Measurements from ENCODE around the gene ATRNL1. TPM values are rescaled to one million over a fixed set of nuclear protein-coding genes. Genes with fewer than 3 reads are reported as not detected.
A peak's percentile ranks its signal among the peaks of the same experiment; 100 is the strongest.

Gene ATRNL1
- total RNA-seq, 1 experiment from 2014 or later: 0.47 TPM

- no peak for DNase-seq (ENCODE audit: low read depth)
These were observed 790.2 kb downstream of the ATRNL1 start for GRCh38 chr10:115883372-115883771.

GRCh38 chr10:115884331-115884730 is 791.2 kb downstream of the ATRNL1 start:
- no peak for DNase-seq (ENCODE audit: low read depth)

- DNase-seq (ENCODE audit: low read depth): no peak
These were observed 802.0 kb downstream of the ATRNL1 start for GRCh38 chr10:115895166-115895565.

- no peak for DNase-seq (ENCODE audit: low read depth)
These were observed 805.1 kb downstream of the ATRNL1 start for GRCh38 chr10:115898242-115898641.

GRCh38 chr10:115902596-115902995 is 809.4 kb downstream of the ATRNL1 start:
- DNase-seq (ENCODE audit: low read depth): no peak

GRCh38 chr10:115903207-115903606 is 810.0 kb downstream of the ATRNL1 start:
- DNase-seq (ENCODE audit: low read depth): no peak

GRCh38 chr10:115903845-115904244 is 810.7 kb downstream of the ATRNL1 start:
- no peak for DNase-seq (ENCODE audit: low read depth)

GRCh38 chr10:115909037-115909436 is 815.9 kb downstream of the ATRNL1 start:
- DNase-seq (ENCODE audit: low read depth): no peak

GRCh38 chr10:115909962-115910731 is 817.0 kb downstream of the ATRNL1 start:
- no peak for DNase-seq (ENCODE audit: low read depth)

- no peak for DNase-seq (ENCODE audit: low read depth)
These were observed 821.3 kb downstream of the ATRNL1 start for GRCh38 chr10:115914475-115914874.

GRCh38 chr10:115915429-115915828 is 822.3 kb downstream of the ATRNL1 start:
- DNase-seq (ENCODE audit: low read depth): no peak

- no peak for DNase-seq (ENCODE audit: low read depth)
These were observed 825.6 kb downstream of the ATRNL1 start for GRCh38 chr10:115918812-115919211.

- DNase-seq (ENCODE audit: low read depth): peak; percentile 59
These were observed 828.6 kb downstream of the ATRNL1 start for GRCh38 chr10:115921795-115922194.

GRCh38 chr10:115931309-115931708 is 838.1 kb downstream of the ATRNL1 start:
- no peak for DNase-seq (ENCODE audit: low read depth)

- no peak for DNase-seq (ENCODE audit: low read depth)
These were observed 838.9 kb downstream of the ATRNL1 start for GRCh38 chr10:115932099-115932498.

- DNase-seq (ENCODE audit: low read depth): no peak
These were observed 839.9 kb downstream of the ATRNL1 start for GRCh38 chr10:115933098-115933497.

- no peak for DNase-seq (ENCODE audit: low read depth)
These were observed 842.6 kb downstream of the ATRNL1 start for GRCh38 chr10:115935731-115936130.

- peak; percentile 61 for DNase-seq (ENCODE audit: low read depth)
These were observed 844.0 kb downstream of the ATRNL1 start for GRCh38 chr10:115936926-115937767.

- no peak for DNase-seq (ENCODE audit: low read depth)
These were observed 844.5 kb downstream of the ATRNL1 start for GRCh38 chr10:115937768-115938056.

GRCh38 chr10:115939101-115939854 is 846.1 kb downstream of the ATRNL1 start:
- no peak for DNase-seq (ENCODE audit: low read depth)

- no peak for DNase-seq (ENCODE audit: low read depth)
These were observed 848.2 kb downstream of the ATRNL1 start for GRCh38 chr10:115941361-115941771.

GRCh38 chr10:115942101-115942500 is 848.9 kb downstream of the ATRNL1 start:
- no peak for DNase-seq (ENCODE audit: low read depth)

All from HT1080 (cell line).